ENCODE data around the gene ZW10. TPM values are rescaled to one million over a fixed set of nuclear protein-coding genes. Genes with fewer than 3 reads are reported as not detected.

ZW10 gene
- polyA plus RNA-seq, 3 donors = 3.3 to 13.1 (median 10.2) TPM

GRCh38 chr11:113695207-113695606 is 78.3 kb downstream of the ZW10 start:
- no peaks in the 10 kb centered on the region for H3K27me3 Mint-ChIP-seq (ENCODE audit: low read depth in 3 of 3)
- Histone ChIP-seq H3K27me3 (ENCODE audit: control insufficient read depth in 2 of 2, insufficient read depth in 2 of 2, low read length in 2 of 2) (no peaks in the 10 kb centered on the region), H3K4me1 (ENCODE audit: control insufficient read depth in 1 of 2, insufficient read depth in 2 of 2, low read length in 2 of 2) (no peaks in the 10 kb centered on the region), H3K79me2 (ENCODE audit: insufficient read depth, low read length) (no peaks in the 10 kb centered on the region), H3K4me3 (replicated peaks in 1 of 3; ENCODE audit: low read depth in 2 of 3, low read length in 3 of 3) (no peak overlapping the region), H3K9ac (ENCODE audit: insufficient read depth, low read length, poor library complexity, severe bottlenecking) (no peak overlapping the region), H2AFZ (ENCODE audit: insufficient read depth, low read depth, low read length, poor library complexity, severe bottlenecking) (no peak overlapping the region), H4K20me1 (ENCODE audit: insufficient read depth, low read length) (no peaks in the 10 kb centered on the region), H3K4me2 (replicated peaks; ENCODE audit: extremely low read depth, low read length, poor library complexity, severe bottlenecking) (no peak overlapping the region), H3K9me3 (replicated peaks in 1 of 2; ENCODE audit: control insufficient read depth in 1 of 2, insufficient read depth in 1 of 2, low read length in 2 of 2) (no peaks in the 10 kb centered on the region), H3K27ac (ENCODE audit: low read depth in 1 of 2, low read length in 2 of 2) (no peak overlapping the region), H3K36me3 (replicated peaks in 1 of 2; ENCODE audit: control insufficient read depth in 1 of 2, insufficient read depth in 2 of 2, low read length in 2 of 2) (no peaks in the 10 kb centered on the region)
- no peaks in the 10 kb centered on the region for H3K4me1 Mint-ChIP-seq
- no peaks in the 10 kb centered on the region for H3K36me3 Mint-ChIP-seq
- no peak overlapping the region for H3K27ac Mint-ChIP-seq
- 100% methylated on average over 2 of the region's 4 CpGs for WGBS (ENCODE audit: insufficient coverage)
- H3K9me3 Mint-ChIP-seq = peaks cover 0 to 4% (median 1%) of the 10 kb centered on the region in 7 donors
- DNase-seq = no peak
- TF ChIP-seq CTCF (IDR thresholded peaks at IDR 0.05) = no peak
- H3K4me3 Mint-ChIP-seq = no peak overlapping the region
- intact Hi-C loops (cut with micrococcal nuclease) = no loop called here

GRCh38 chr11:113694390-113694789 is 79.1 kb downstream of the ZW10 start:
- H3K4me2 ChIP-seq (replicated peaks; ENCODE audit: extremely low read depth, low read length, poor library complexity, severe bottlenecking) = no peak overlapping the region
- H3K27me3 Mint-ChIP-seq (ENCODE audit: low read depth in 3 of 3) = no peaks in the 10 kb centered on the region
- no peaks in the 10 kb centered on the region for H3K4me1 Mint-ChIP-seq
- no peaks in the 10 kb centered on the region for H4K20me1 ChIP-seq (ENCODE audit: insufficient read depth, low read length)
- DNase-seq = no peak
- no peak overlapping the region for H3K9ac ChIP-seq (ENCODE audit: insufficient read depth, low read length, poor library complexity, severe bottlenecking)
- H3K27ac ChIP-seq (ENCODE audit: low read depth in 1 of 2, low read length in 2 of 2) = no peak overlapping the region
- H3K4me1 ChIP-seq (ENCODE audit: control insufficient read depth in 1 of 2, insufficient read depth in 2 of 2, low read length in 2 of 2) = no peaks in the 10 kb centered on the region
- H3K36me3 ChIP-seq (replicated peaks in 1 of 2; ENCODE audit: control insufficient read depth in 1 of 2, insufficient read depth in 2 of 2, low read length in 2 of 2) = no peaks in the 10 kb centered on the region
- no peaks in the 10 kb centered on the region for H3K27me3 ChIP-seq (ENCODE audit: control insufficient read depth in 2 of 2, insufficient read depth in 2 of 2, low read length in 2 of 2)
- H3K9me3 Mint-ChIP-seq = peaks cover 0 to 2% (median 0%) of the 10 kb centered on the region in 7 donors
- intact Hi-C loops (cut with micrococcal nuclease) = no loop called here
- H3K4me3 ChIP-seq (replicated peaks in 1 of 3; ENCODE audit: low read depth in 2 of 3, low read length in 3 of 3) = no peak overlapping the region
- TF ChIP-seq CTCF (IDR thresholded peaks at IDR 0.05) = no peak
- peak overlapping the region in 1 of 7 donors; percentile 14 for H3K27ac Mint-ChIP-seq
- no peaks in the 10 kb centered on the region for H3K9me3 ChIP-seq (replicated peaks in 1 of 2; ENCODE audit: control insufficient read depth in 1 of 2, insufficient read depth in 1 of 2, low read length in 2 of 2)
- H3K79me2 ChIP-seq (ENCODE audit: insufficient read depth, low read length) = no peaks in the 10 kb centered on the region
- H3K36me3 Mint-ChIP-seq = no peaks in the 10 kb centered on the region
- WGBS (ENCODE audit: insufficient coverage) = 91% methylated on average over 4 of the region's 12 CpGs
- H3K4me3 Mint-ChIP-seq = no peak overlapping the region
- H2AFZ ChIP-seq (ENCODE audit: insufficient read depth, low read depth, low read length, poor library complexity, severe bottlenecking) = no peak overlapping the region

Data from CD14-positive monocyte (primary cell).